GM12878 (cell line): ENCODE data around the gene SPPL2B.

Experiments used
- ESRRA ChIP-seq: IDR thresholded peaks from 2 replicates; pipeline ENCODE4 v1.6.1; 2012; ENCODE audit warnings: mild to moderate bottlenecking, low read length, improper control_type of control experiment
- GABPA ChIP-seq: IDR thresholded peaks from 2 replicates; pipeline ENCODE4 v1.6.1; 2014; ENCODE audit warnings: antibody characterized with exemption, low read depth, mild to moderate bottlenecking, inconsistent platforms

- TF ChIP-seq ESRRA (no peak), GABPA (no peak)
These were observed 11.2 kb upstream of the SPPL2B start for GRCh38 chr19:2317300-2317699.
